C4-2B (cell line): ENCODE measurements around the gene C10orf95.

Source experiments
- H3K27ac ChIP-seq: fragments of 450-650 bp; 2 replicates; pipeline ENCODE4 v1.5.1; 2017
- CTCF ChIP-seq: fragments of 450-650 bp; conservative IDR thresholded peaks from 2 replicates; pipeline ENCODE4 v1.5.1; 2017; ENCODE audit warnings: mild to moderate bottlenecking
- ZFX ChIP-seq: fragments of 450-650 bp; IDR thresholded peaks from 2 replicates; pipeline ENCODE4 v1.6.1; 2017

Gene C10orf95

GRCh38 chr10:102473445-102474331 lies 22.3 kb upstream of the C10orf95 start:
- TF ChIP-seq CTCF (no peak), ZFX (no peak)
- H3K27ac ChIP-seq, result no peak overlapping the region

- TF ChIP-seq ZFX (no peak), CTCF (no peak)
- no peak overlapping the region for H3K27ac ChIP-seq
Measured at GRCh38 chr10:102470579-102471546, 19.5 kb upstream of the C10orf95 start.

GRCh38 chr10:102468683-102469082 lies 17.3 kb upstream of the C10orf95 start:
- no peak overlapping the region for H3K27ac ChIP-seq
- TF ChIP-seq ZFX, result no peak
- no peak for TF ChIP-seq CTCF

- no peak overlapping the region for H3K27ac ChIP-seq
- TF ChIP-seq CTCF, result no peak
- no peak for TF ChIP-seq ZFX
Measured at GRCh38 chr10:102467971-102468438, 16.7 kb upstream of the C10orf95 start.

GRCh38 chr10:102467318-102467717 lies 16.0 kb upstream of the C10orf95 start:
- H3K27ac ChIP-seq, result no peak overlapping the region
- TF ChIP-seq CTCF, result no peak
- TF ChIP-seq ZFX, result no peak

GRCh38 chr10:102465466-102465865 lies 14.1 kb upstream of the C10orf95 start:
- TF ChIP-seq CTCF (no peak), ZFX (no peak)
- H3K27ac ChIP-seq, result no peak overlapping the region

- H3K27ac ChIP-seq, result no peak overlapping the region
- TF ChIP-seq CTCF, result no peak
- TF ChIP-seq ZFX, result no peak
Measured at GRCh38 chr10:102463983-102464382, 12.6 kb upstream of the C10orf95 start.
